Keratinocyte (primary cell): ENCODE data around the gene STYX. TPM values are rescaled to one million over a fixed set of nuclear protein-coding genes. Genes with fewer than 3 reads are reported as not detected.

ENCODE experiments used
- DNase-seq: peaks from one replicate; pipeline ENCODE4 v3.0.0-alpha.2; 2011; ENCODE audit warnings: low read depth, missing footprints, low spot score
- FAIRE-seq: peaks from 2 replicates; lab custom pipeline; 2011; peaks lifted over from hg19 to GRCh38; lab: Jason Lieb, UNC
- H2AFZ ChIP-seq: 2 replicates; pipeline ENCODE4 v1.6.0; 2012; ENCODE audit warnings: low read length, control low read depth, inconsistent platforms; ENCODE audit not compliant: control insufficient read depth
- H3K27ac ChIP-seq: 2 replicates; pipeline ENCODE4 v1.5.1; 2011; ENCODE audit warnings: low read length; ENCODE audit not compliant: control insufficient read depth, insufficient read depth
- H3K27me3 ChIP-seq: 3 replicates; pipeline ENCODE4 v1.6.0; 2011; ENCODE audit warnings: low read length; ENCODE audit not compliant: control insufficient read depth, insufficient read depth; ENCODE audit errors: extremely low read depth
- H3K36me3 ChIP-seq, 2 experiments: 2 replicates in 1 of 2; 3 replicates in 1 of 2; pipeline ENCODE4 v1.5.1; 2011; ENCODE audit warnings: low read length in 2 of 2, mild to moderate bottlenecking in 1 of 2; ENCODE audit not compliant: control insufficient read depth in 2 of 2, insufficient read depth in 2 of 2; ENCODE audit errors: extremely low read depth in 1 of 2
- H3K4me1 ChIP-seq: 3 replicates; pipeline ENCODE4 v1.5.1; 2011; ENCODE audit warnings: low read length; ENCODE audit not compliant: control insufficient read depth, insufficient read depth; ENCODE audit errors: extremely low read depth
- H3K4me2 ChIP-seq: 3 replicates; pipeline ENCODE4 v1.6.0; 2011; ENCODE audit warnings: low read depth, low read length; ENCODE audit not compliant: control insufficient read depth, insufficient read depth; ENCODE audit errors: extremely low read depth
- H3K4me3 ChIP-seq, 3 experiments: fragments of 200-600 bp in 1 of 3; sonication (generic) in 1 of 3; 2 replicates in 2 of 3; 3 replicates in 1 of 3; pipeline ENCODE4 v1.5.1; 2011 to 2016; ENCODE audit warnings: low read length in 3 of 3, mild to moderate bottlenecking in 3 of 3, control low read depth in 2 of 3, inconsistent platforms in 1 of 3, low read depth in 1 of 3, mixed read lengths in 1 of 3, mixed run types in 1 of 3, moderate library complexity in 1 of 3; ENCODE audit not compliant: control insufficient read depth in 2 of 3, insufficient read depth in 2 of 3; ENCODE audit errors: extremely low read depth in 1 of 3
- H3K79me2 ChIP-seq: 2 replicates; pipeline ENCODE4 v1.6.0; 2012; ENCODE audit warnings: low read length; ENCODE audit not compliant: control insufficient read depth, insufficient read depth
- H3K9ac ChIP-seq: 3 replicates; pipeline ENCODE4 v1.6.0; 2011; ENCODE audit warnings: low read length; ENCODE audit not compliant: control insufficient read depth, insufficient read depth; ENCODE audit errors: extremely low read depth
- H3K9me1 ChIP-seq: 3 replicates; pipeline ENCODE4 v1.6.0; 2011; ENCODE audit warnings: low read length; ENCODE audit not compliant: control insufficient read depth, insufficient read depth; ENCODE audit errors: extremely low read depth
- H3K9me3 ChIP-seq: 2 replicates; pipeline ENCODE4 v1.5.1; 2012; ENCODE audit warnings: low read depth, low read length; ENCODE audit not compliant: control insufficient read depth
- H4K20me1 ChIP-seq: 3 replicates; pipeline ENCODE4 v1.6.0; 2011; ENCODE audit warnings: low read length; ENCODE audit not compliant: control insufficient read depth, insufficient read depth; ENCODE audit errors: extremely low read depth
- CTCF ChIP-seq, 3 experiments: IDR thresholded peaks in 1 of 3; conservative IDR thresholded peaks in 1 of 3; optimal IDR thresholded peaks in 1 of 3; 2 replicates in 2 of 3; 3 replicates in 1 of 3; pipeline versions ENCODE3 to v1.5.1; 2011; ENCODE audit warnings: low read length in 3 of 3, mild to moderate bottlenecking in 3 of 3, moderate library complexity in 2 of 3, control low read depth in 1 of 3, inconsistent platforms in 1 of 3; ENCODE audit not compliant: insufficient read depth in 2 of 3; ENCODE audit errors: extremely low read depth in 1 of 3
- EZH2 ChIP-seq: IDR thresholded peaks from one replicate; pipeline ENCODE4 v1.6.1; 2012; ENCODE audit warnings: inconsistent platforms, mild to moderate bottlenecking, low read length, moderate library complexity
- dilution Hi-C: fragments of 300-500 bp; cut with MboI; formaldehyde crosslinking; loops from one replicate; pipeline ENCODE4 v1.7.0; 2020; ENCODE audit warnings: low sequenced_read_pairs; ENCODE audit not compliant: extremely low pct_ligation_motif_present
- polyA plus RNA-seq, 5 experiments: library from polyadenylated mRNA; depleted of rRNA in 3 of 5; stranded (reverse) in 3 of 5; stranded (forward) in 1 of 5; unstranded in 1 of 5; fragments of >200 nt; gene quantifications; 1 replicate in 1 of 5; 2 replicates in 3 of 5; 3 replicates in 1 of 5; pipeline versions ENCODE4 v1.2.1 to v1.2.3, GENCODE V29; 2011 to 2012; ENCODE audit warnings: missing spikeins in 2 of 5, low read depth in 1 of 5, low replicate concordance in 1 of 5

Gene STYX
- polyA plus RNA-seq, 1 donor (not counting 4 experiments of a cell fraction or from before 2014, with no cell fraction given) = 13.2 TPM

GRCh38 chr14:52716155-52716554 lies 13.8 kb upstream of the STYX start:
- Histone ChIP-seq H3K27me3 (no peaks in the 10 kb centered on the region), H3K27ac (no peak overlapping the region), H3K36me3 (peaks cover 22 to 31% of the 10 kb centered on the region in 2 experiments), H3K9me3 (no peaks in the 10 kb centered on the region), H3K9ac (no peak overlapping the region), H3K79me2 (peaks cover 9% of the 10 kb centered on the region), H2AFZ (no peak overlapping the region), H3K4me1 (no peaks in the 10 kb centered on the region), H3K9me1 (no peaks in the 10 kb centered on the region), H4K20me1 (no peaks in the 10 kb centered on the region), H3K4me3 (no peak overlapping the region), H3K4me2 (no peak overlapping the region)
- FAIRE-seq = no peak
- no peak for DNase-seq
- TF ChIP-seq CTCF (optimal IDR thresholded peaks at IDR 0.05 in 1 of 3, IDR thresholded peaks at IDR 0.05 in 1 of 3, conservative IDR thresholded peaks at IDR 0.05 in 1 of 3; ENCODE audit: extremely low read depth in 1 of 3, insufficient read depth in 2 of 3, low read length in 3 of 3) (no peak), EZH2 (no peak)
- dilution Hi-C loops = no loop called here

GRCh38 chr14:52723514-52724359 lies 6.2 kb upstream of the STYX start:
- TF ChIP-seq CTCF (optimal IDR thresholded peaks at IDR 0.05 in 1 of 3, IDR thresholded peaks at IDR 0.05 in 1 of 3, conservative IDR thresholded peaks at IDR 0.05 in 1 of 3; ENCODE audit: extremely low read depth in 1 of 3, insufficient read depth in 2 of 3, low read length in 3 of 3) = no peak
- TF ChIP-seq EZH2 = no peak
- Histone ChIP-seq H4K20me1 (peaks cover 2% of the 10 kb centered on the region), H3K9me1 (no peaks in the 10 kb centered on the region), H3K4me3 (no peak overlapping the region), H3K9me3 (no peaks in the 10 kb centered on the region), H3K27me3 (no peaks in the 10 kb centered on the region), H3K36me3 (peaks cover 16 to 44% of the 10 kb centered on the region in 2 experiments), H3K4me2 (no peak overlapping the region), H3K79me2 (peaks cover 6% of the 10 kb centered on the region), H3K9ac (no peak overlapping the region), H2AFZ (no peak overlapping the region), H3K27ac (no peak overlapping the region), H3K4me1 (no peaks in the 10 kb centered on the region)
- DNase-seq (no peak), FAIRE-seq (no peak)
- dilution Hi-C loops = no loop called here
